Keratinocyte (primary cell): ENCODE data around the gene EPHA2. TPM values are rescaled to one million over a fixed set of nuclear protein-coding genes. Genes with fewer than 3 reads are reported as not detected.

ENCODE experiments used
- DNase-seq: peaks from one replicate; pipeline ENCODE4 v3.0.0-alpha.2; 2011; ENCODE audit warnings: low read depth, missing footprints, low spot score
- FAIRE-seq: peaks from 2 replicates; lab custom pipeline; 2011; peaks lifted over from hg19 to GRCh38; lab: Jason Lieb, UNC
- H2AFZ ChIP-seq: 2 replicates; pipeline ENCODE4 v1.6.0; 2012; ENCODE audit warnings: low read length, control low read depth, inconsistent platforms; ENCODE audit not compliant: control insufficient read depth
- H3K27ac ChIP-seq: 2 replicates; pipeline ENCODE4 v1.5.1; 2011; ENCODE audit warnings: low read length; ENCODE audit not compliant: control insufficient read depth, insufficient read depth
- H3K27me3 ChIP-seq: 3 replicates; pipeline ENCODE4 v1.6.0; 2011; ENCODE audit warnings: low read length; ENCODE audit not compliant: control insufficient read depth, insufficient read depth; ENCODE audit errors: extremely low read depth
- H3K36me3 ChIP-seq, 2 experiments: 2 replicates in 1 of 2; 3 replicates in 1 of 2; pipeline ENCODE4 v1.5.1; 2011; ENCODE audit warnings: low read length in 2 of 2, mild to moderate bottlenecking in 1 of 2; ENCODE audit not compliant: control insufficient read depth in 2 of 2, insufficient read depth in 2 of 2; ENCODE audit errors: extremely low read depth in 1 of 2
- H3K4me1 ChIP-seq: 3 replicates; pipeline ENCODE4 v1.5.1; 2011; ENCODE audit warnings: low read length; ENCODE audit not compliant: control insufficient read depth, insufficient read depth; ENCODE audit errors: extremely low read depth
- H3K4me2 ChIP-seq: 3 replicates; pipeline ENCODE4 v1.6.0; 2011; ENCODE audit warnings: low read depth, low read length; ENCODE audit not compliant: control insufficient read depth, insufficient read depth; ENCODE audit errors: extremely low read depth
- H3K4me3 ChIP-seq, 3 experiments: fragments of 200-600 bp in 1 of 3; sonication (generic) in 1 of 3; 2 replicates in 2 of 3; 3 replicates in 1 of 3; pipeline ENCODE4 v1.5.1; 2011 to 2016; ENCODE audit warnings: low read length in 3 of 3, mild to moderate bottlenecking in 3 of 3, control low read depth in 2 of 3, inconsistent platforms in 1 of 3, low read depth in 1 of 3, mixed read lengths in 1 of 3, mixed run types in 1 of 3, moderate library complexity in 1 of 3; ENCODE audit not compliant: control insufficient read depth in 2 of 3, insufficient read depth in 2 of 3; ENCODE audit errors: extremely low read depth in 1 of 3
- H3K79me2 ChIP-seq: 2 replicates; pipeline ENCODE4 v1.6.0; 2012; ENCODE audit warnings: low read length; ENCODE audit not compliant: control insufficient read depth, insufficient read depth
- H3K9ac ChIP-seq: 3 replicates; pipeline ENCODE4 v1.6.0; 2011; ENCODE audit warnings: low read length; ENCODE audit not compliant: control insufficient read depth, insufficient read depth; ENCODE audit errors: extremely low read depth
- H3K9me1 ChIP-seq: 3 replicates; pipeline ENCODE4 v1.6.0; 2011; ENCODE audit warnings: low read length; ENCODE audit not compliant: control insufficient read depth, insufficient read depth; ENCODE audit errors: extremely low read depth
- H3K9me3 ChIP-seq: 2 replicates; pipeline ENCODE4 v1.5.1; 2012; ENCODE audit warnings: low read depth, low read length; ENCODE audit not compliant: control insufficient read depth
- H4K20me1 ChIP-seq: 3 replicates; pipeline ENCODE4 v1.6.0; 2011; ENCODE audit warnings: low read length; ENCODE audit not compliant: control insufficient read depth, insufficient read depth; ENCODE audit errors: extremely low read depth
- CTCF ChIP-seq, 3 experiments: IDR thresholded peaks in 1 of 3; conservative IDR thresholded peaks in 1 of 3; optimal IDR thresholded peaks in 1 of 3; 2 replicates in 2 of 3; 3 replicates in 1 of 3; pipeline versions ENCODE3 to v1.5.1; 2011; ENCODE audit warnings: low read length in 3 of 3, mild to moderate bottlenecking in 3 of 3, moderate library complexity in 2 of 3, control low read depth in 1 of 3, inconsistent platforms in 1 of 3; ENCODE audit not compliant: insufficient read depth in 2 of 3; ENCODE audit errors: extremely low read depth in 1 of 3
- EZH2 ChIP-seq: IDR thresholded peaks from one replicate; pipeline ENCODE4 v1.6.1; 2012; ENCODE audit warnings: inconsistent platforms, mild to moderate bottlenecking, low read length, moderate library complexity
- dilution Hi-C: fragments of 300-500 bp; cut with MboI; formaldehyde crosslinking; loops from one replicate; pipeline ENCODE4 v1.7.0; 2020; ENCODE audit warnings: low sequenced_read_pairs; ENCODE audit not compliant: extremely low pct_ligation_motif_present
- polyA plus RNA-seq, 5 experiments: library from polyadenylated mRNA; depleted of rRNA in 3 of 5; stranded (reverse) in 3 of 5; stranded (forward) in 1 of 5; unstranded in 1 of 5; fragments of >200 nt; gene quantifications; 1 replicate in 1 of 5; 2 replicates in 3 of 5; 3 replicates in 1 of 5; pipeline versions ENCODE4 v1.2.1 to v1.2.3, GENCODE V29; 2011 to 2012; ENCODE audit warnings: missing spikeins in 2 of 5, low read depth in 1 of 5, low replicate concordance in 1 of 5

EPHA2 gene
- polyA plus RNA-seq, 1 donor (not counting 4 experiments of a cell fraction or from before 2014, with no cell fraction given) = 55.6 TPM

GRCh38 chr1:16092097-16092922, 63.6 kb downstream of the EPHA2 start:
- Histone ChIP-seq H3K4me3 (no peak overlapping the region), H3K27ac (no peak overlapping the region), H3K79me2 (no peaks in the 10 kb centered on the region), H3K4me1 (no peaks in the 10 kb centered on the region), H3K9me1 (no peaks in the 10 kb centered on the region), H3K36me3 (no peaks in the 10 kb centered on the region), H2AFZ (no peak overlapping the region), H3K9ac (no peak overlapping the region), H3K27me3 (peaks cover 22% of the 10 kb centered on the region), H3K9me3 (no peaks in the 10 kb centered on the region), H3K4me2 (no peak overlapping the region), H4K20me1 (no peaks in the 10 kb centered on the region)
- no peak for DNase-seq
- FAIRE-seq = no peak
- no peak for TF ChIP-seq EZH2
- dilution Hi-C loops = no loop called here

GRCh38 chr1:16091296-16091695, 64.6 kb downstream of the EPHA2 start:
- Histone ChIP-seq H3K9ac (no peak overlapping the region), H4K20me1 (no peaks in the 10 kb centered on the region)
- peak; percentile 66 for FAIRE-seq

More at GRCh38 chr1:16091296-16091695, 64.6 kb downstream of the EPHA2 start:
- no peaks in the 10 kb centered on the region for H3K4me1 ChIP-seq
- no peak for DNase-seq
- no peak overlapping the region for H3K4me2 ChIP-seq
- dilution Hi-C loops = no loop called here
- H3K9me3 ChIP-seq = no peaks in the 10 kb centered on the region
- no peak overlapping the region for H3K27ac ChIP-seq
- H3K9me1 ChIP-seq = no peaks in the 10 kb centered on the region
- no peak overlapping the region for H2AFZ ChIP-seq
- TF ChIP-seq CTCF (optimal IDR thresholded peaks at IDR 0.05 in 1 of 3, IDR thresholded peaks at IDR 0.05 in 1 of 3, conservative IDR thresholded peaks at IDR 0.05 in 1 of 3; ENCODE audit: extremely low read depth in 1 of 3, insufficient read depth in 2 of 3, low read length in 3 of 3) = no peak
- no peak for TF ChIP-seq EZH2
- H3K79me2 ChIP-seq = no peaks in the 10 kb centered on the region
- H3K27me3 ChIP-seq = peaks cover 22% of the 10 kb centered on the region
- no peak overlapping the region for H3K4me3 ChIP-seq
- H3K36me3 ChIP-seq = no peaks in the 10 kb centered on the region
